Effector memory CD4-positive, alpha-beta T cell (primary cell): ENCODE results near the gene GPRIN1.

Experiments
- DNase-seq, 3 donors: peaks; one replicate each; pipeline ENCODE4 v3.0.0-alpha.2; 2020
- H3K27ac ChIP-seq: 2 replicates; pipeline ENCODE4 v1.7.0; 2013; ENCODE audit warnings: mild to moderate bottlenecking, low read length, moderate library complexity; ENCODE audit not compliant: insufficient read depth, poor library complexity, severe bottlenecking
- H3K27me3 ChIP-seq: replicated peaks from 2 replicates; pipeline ENCODE4 v1.7.0; 2013; ENCODE audit warnings: mild to moderate bottlenecking, low read length; ENCODE audit not compliant: insufficient read depth, control insufficient read depth, poor library complexity, severe bottlenecking
- H3K36me3 ChIP-seq: 2 replicates; pipeline ENCODE4 v1.7.0; 2013; ENCODE audit warnings: mild to moderate bottlenecking, low read length, moderate library complexity; ENCODE audit not compliant: control insufficient read depth, insufficient read depth
- H3K4me1 ChIP-seq: 2 replicates; pipeline ENCODE4 v1.7.0; 2013; ENCODE audit warnings: low read length, mild to moderate bottlenecking; ENCODE audit not compliant: control insufficient read depth, insufficient read depth, poor library complexity, severe bottlenecking
- H3K4me3 ChIP-seq: 2 replicates; pipeline ENCODE4 v1.7.0; 2013; ENCODE audit warnings: low read length, low read depth, mild to moderate bottlenecking; ENCODE audit not compliant: insufficient read depth, poor library complexity, severe bottlenecking
- H3K9me3 ChIP-seq: 2 replicates; pipeline ENCODE4 v1.7.0; 2013; ENCODE audit warnings: mild to moderate bottlenecking, low read length, moderate library complexity; ENCODE audit not compliant: control insufficient read depth

The GPRIN1 gene

DNA sequence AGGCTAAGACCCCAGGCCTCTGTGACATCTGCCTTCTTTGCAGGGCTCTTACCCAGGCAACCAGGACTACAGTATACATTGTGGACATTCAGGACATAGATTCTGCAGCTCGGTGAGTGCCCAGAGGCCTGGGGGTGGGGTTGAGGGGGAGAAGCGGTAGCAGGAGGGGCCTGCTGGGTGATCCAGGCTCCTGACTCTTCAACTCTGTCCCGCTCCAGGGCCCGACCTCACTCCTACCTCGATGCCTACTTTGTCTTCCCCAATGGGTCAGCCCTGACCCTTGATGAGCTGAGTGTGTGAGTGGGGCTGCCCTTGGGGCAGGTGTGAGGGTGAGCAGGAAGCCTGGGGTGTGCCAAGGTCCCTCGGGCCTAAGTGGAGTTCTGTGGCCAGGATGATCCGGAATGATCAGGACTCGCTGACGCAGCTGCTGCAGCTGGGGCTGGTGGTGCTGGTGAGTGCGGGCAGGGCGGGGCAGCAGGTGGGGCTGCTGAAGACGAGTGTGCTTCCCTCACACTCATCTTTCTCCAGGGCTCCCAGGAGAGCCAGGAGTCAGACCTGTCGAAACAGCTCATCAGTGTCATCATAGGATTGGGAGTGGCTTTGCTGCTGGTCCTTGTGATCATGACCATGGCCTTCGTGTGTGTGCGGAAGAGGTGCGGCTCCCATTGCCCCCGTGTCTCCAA is 19.8 kb downstream of the GPRIN1 start:
- Histone ChIP-seq H3K9me3 (peaks cover 4% of the 10 kb centered on the region), H3K27me3 (no peaks in the 10 kb centered on the region), H3K27ac (no peak overlapping the region), H3K36me3 (no peaks in the 10 kb centered on the region), H3K4me1 (no peaks in the 10 kb centered on the region), H3K4me3 (no peak overlapping the region)
- no peak for DNase-seq

GRCh38 chr5:176589039-176589769 is 20.8 kb downstream of the GPRIN1 start:
- Histone ChIP-seq H3K36me3 (no peaks in the 10 kb centered on the region), H3K9me3 (peaks cover 8% of the 10 kb centered on the region), H3K27ac (no peak overlapping the region), H3K4me3 (no peak overlapping the region), H3K27me3 (no peaks in the 10 kb centered on the region), H3K4me1 (no peaks in the 10 kb centered on the region)
- DNase-seq = no peak

DNA sequence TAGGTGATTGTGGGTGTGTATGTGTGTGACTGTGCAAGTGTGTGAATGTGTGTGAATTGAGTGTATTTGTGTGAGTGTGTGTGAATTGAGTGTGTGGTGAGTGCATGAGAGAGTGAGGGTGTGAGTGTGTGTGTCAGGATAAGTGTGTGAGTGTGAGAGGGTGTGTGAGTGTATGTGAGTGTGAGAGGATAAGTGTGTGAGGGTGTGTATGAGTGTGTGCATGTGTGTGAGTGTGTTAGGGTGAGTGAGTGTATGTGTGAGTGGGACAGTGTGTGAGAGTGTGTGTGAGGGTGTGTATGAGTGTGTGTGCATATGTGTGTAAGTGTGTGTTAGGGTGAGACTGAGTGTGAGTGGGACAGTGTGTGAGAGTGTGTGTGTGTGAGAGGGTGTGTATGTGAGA is 21.7 kb downstream of the GPRIN1 start:
- H3K4me1 ChIP-seq = no peaks in the 10 kb centered on the region
- no peak overlapping the region for H3K27ac ChIP-seq
- no peaks in the 10 kb centered on the region for H3K36me3 ChIP-seq
- H3K27me3 ChIP-seq = no peaks in the 10 kb centered on the region
- no peak for DNase-seq
- H3K9me3 ChIP-seq = peaks cover 8% of the 10 kb centered on the region
- H3K4me3 ChIP-seq = no peak overlapping the region

GRCh38 chr5:176587398-176587797 is 22.6 kb downstream of the GPRIN1 start:
- no peaks in the 10 kb centered on the region for H3K4me1 ChIP-seq
- H3K4me3 ChIP-seq = no peak overlapping the region
- DNase-seq = no peak
- no peaks in the 10 kb centered on the region for H3K36me3 ChIP-seq
- peaks cover 8% of the 10 kb centered on the region for H3K9me3 ChIP-seq
- H3K27ac ChIP-seq = no peak overlapping the region
- H3K27me3 ChIP-seq = no peaks in the 10 kb centered on the region

DNA sequence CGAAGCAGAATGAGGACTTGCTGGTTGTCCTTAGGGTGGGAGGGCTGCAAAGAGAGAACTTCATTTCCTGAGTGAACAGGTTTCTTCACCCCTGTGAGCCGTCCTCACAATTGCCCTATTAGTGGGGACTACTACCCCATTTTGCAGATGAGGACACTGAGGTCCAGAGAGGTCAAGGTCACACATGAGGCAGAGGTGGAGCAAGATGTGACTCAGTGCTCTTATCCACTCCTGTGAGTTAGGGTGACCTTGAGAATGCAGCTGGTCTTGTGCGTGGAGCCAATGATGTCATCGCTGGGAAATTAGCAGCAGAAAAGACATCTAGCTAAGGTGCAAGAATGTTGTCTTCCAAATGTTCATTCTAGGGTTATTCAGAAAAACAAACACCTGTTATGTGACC is 26.9 kb downstream of the GPRIN1 start:
- Histone ChIP-seq H3K4me3 (no peak overlapping the region), H3K4me1 (no peaks in the 10 kb centered on the region), H3K9me3 (peaks cover 8% of the 10 kb centered on the region), H3K27me3 (no peaks in the 10 kb centered on the region), H3K27ac (no peak overlapping the region), H3K36me3 (no peaks in the 10 kb centered on the region)
- no peak for DNase-seq

- no peak overlapping the region for H3K4me3 ChIP-seq
- no peak overlapping the region for H3K27ac ChIP-seq
- no peak for DNase-seq
- H3K4me1 ChIP-seq = no peaks in the 10 kb centered on the region
- H3K36me3 ChIP-seq = no peaks in the 10 kb centered on the region
- no peaks in the 10 kb centered on the region for H3K27me3 ChIP-seq
- peaks cover 8% of the 10 kb centered on the region for H3K9me3 ChIP-seq
These were observed 28.6 kb downstream of the GPRIN1 start for GRCh38 chr5:176581361-176581760.

DNA sequence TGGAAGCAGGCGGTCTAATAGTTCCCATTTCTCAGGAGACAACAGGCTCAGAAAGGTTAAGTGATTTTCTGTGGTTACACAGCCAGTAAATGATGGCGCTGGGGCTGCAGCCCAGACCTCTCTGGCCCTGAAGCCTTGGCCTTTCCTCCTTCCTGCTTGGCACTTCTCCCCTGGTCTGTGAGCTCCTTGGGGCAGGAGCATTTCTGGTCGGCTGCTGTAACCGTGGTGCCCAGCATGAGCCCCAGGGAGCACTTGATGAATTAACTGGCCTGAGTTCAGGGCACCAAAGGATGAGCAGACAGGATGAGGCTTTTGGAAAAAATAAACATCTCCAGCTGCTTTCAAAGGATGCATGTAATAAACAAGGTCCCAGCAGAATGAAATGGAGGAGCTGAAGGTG is 30.6 kb downstream of the GPRIN1 start:
- H3K4me1 ChIP-seq = peaks cover under 1% of the 10 kb centered on the region
- H3K36me3 ChIP-seq = no peaks in the 10 kb centered on the region
- DNase-seq = no peak
- no peaks in the 10 kb centered on the region for H3K9me3 ChIP-seq
- H3K27me3 ChIP-seq = no peaks in the 10 kb centered on the region
- no peak overlapping the region for H3K4me3 ChIP-seq
- no peak overlapping the region for H3K27ac ChIP-seq

GRCh38 chr5:176578391-176578808 is 31.6 kb downstream of the GPRIN1 start:
- peak; percentile 10 to 33 (median 18) for DNase-seq
- Histone ChIP-seq H3K27ac (no peak overlapping the region), H3K9me3 (no peaks in the 10 kb centered on the region), H3K36me3 (no peaks in the 10 kb centered on the region), H3K4me3 (no peak overlapping the region), H3K4me1 (peaks cover 6% of the 10 kb centered on the region), H3K27me3 (no peaks in the 10 kb centered on the region)

GRCh38 chr5:176577312-176578176 is 32.4 kb downstream of the GPRIN1 start:
- Histone ChIP-seq H3K27me3 (no peaks in the 10 kb centered on the region), H3K27ac (no peak overlapping the region), H3K9me3 (no peaks in the 10 kb centered on the region), H3K4me3 (no peak overlapping the region), H3K4me1 (peaks cover 6% of the 10 kb centered on the region), H3K36me3 (no peaks in the 10 kb centered on the region)
- no peak for DNase-seq
